ENCODE results near the gene GAPDHS. TPM values are rescaled to one million over a fixed set of nuclear protein-coding genes. Genes with fewer than 3 reads are reported as not detected.

The GAPDHS gene
- polyA plus RNA-seq, 1 of the 3 experiments (the other 2 are of a cell fraction), result not detected

- Histone ChIP-seq H3K27ac (ENCODE audit: low read depth in 2 of 2, low read length in 1 of 2) (no peak overlapping the region), H3K27me3 (ENCODE audit: insufficient read depth) (peaks cover 13% of the 10 kb centered on the region; the same call in 1 of the 2 replicates), H3K4me3 (ENCODE audit: low read depth in 2 of 2, low read length in 1 of 2) (no peak overlapping the region), H3K9me2 (no peaks in the 10 kb centered on the region), H3K36me3 (replicated peaks in 1 of 2; ENCODE audit: control insufficient read depth in 1 of 2, insufficient read depth in 2 of 2, low read length in 1 of 2) (no peaks in the 10 kb centered on the region), H3K9ac (no peak overlapping the region), H3K4me1 (ENCODE audit: control insufficient read depth in 1 of 2, insufficient read depth in 2 of 2, low read depth in 1 of 2, low read length in 1 of 2) (no peaks in the 10 kb centered on the region), H4K20me1 (ENCODE audit: insufficient read depth) (no peaks in the 10 kb centered on the region), H3K79me2 (ENCODE audit: insufficient read depth) (no peaks in the 10 kb centered on the region), H2AFZ (ENCODE audit: low read depth) (no peak overlapping the region), H3K4me2 (no peak overlapping the region), H3F3A (replicated peaks; ENCODE audit: insufficient read depth) (no peaks in the 10 kb centered on the region), H3K9me3 (no peaks in the 10 kb centered on the region)
- 47% methylated on average over 2 of the region's 2 CpGs for whole genome bisulfite sequencing (ENCODE audit: low lambda C conversion rate)
- POLR2A ChIA-PET, result no interaction called here
- no peak for DNase-seq
- TF ChIP-seq MEF2A (IDR thresholded peaks at IDR 0.05; ENCODE audit: borderline replicate concordance, low read depth), result no peak
- TF ChIP-seq FOXM1 (IDR thresholded peaks at IDR 0.05; ENCODE audit: low read depth), result no peak
- no peak for TF ChIP-seq REST (IDR thresholded peaks at IDR 0.05; ENCODE audit: low read depth, low read length)
- TF ChIP-seq TEAD4 (IDR thresholded peaks at IDR 0.05; ENCODE audit: borderline replicate concordance, insufficient read depth), result no peak
- no peak for TF ChIP-seq NRF1 (IDR thresholded peaks at IDR 0.05; ENCODE audit: low read depth, low read length)
- TF ChIP-seq POLR2AphosphoS5 (IDR thresholded peaks at IDR 0.05; ENCODE audit: low read depth, low read length), result no peak
- TF ChIP-seq RFX5 (IDR thresholded peaks at IDR 0.05; ENCODE audit: low read length), result no peak
- TF ChIP-seq ZBTB33 (IDR thresholded peaks at IDR 0.05; ENCODE audit: borderline replicate concordance, low read depth), result no peak
- CTCF ChIA-PET, result interaction anchor here (2.3 kb wide), 1 partner anchor 164 kb away, joined by 5 read pairs; no protein-coding TSS in a partner anchor
Measured at GRCh38 chr19:35517342-35517741, 15.9 kb upstream of the GAPDHS start.

GRCh38 chr19:35518313-35518712 is 14.9 kb upstream of the GAPDHS start:
- Histone ChIP-seq H3K27ac (ENCODE audit: low read depth in 2 of 2, low read length in 1 of 2) (0 out of 4 replicates have a peak overlapping the region, but pooled peaks of 1 of the 2 experiments have one; percentile 26), H3K4me2 (peak overlapping the region; percentile 51), H3K4me1 (ENCODE audit: control insufficient read depth in 1 of 2, insufficient read depth in 2 of 2, low read depth in 1 of 2, low read length in 1 of 2) (no peaks in the 10 kb centered on the region), H3K9me2 (no peaks in the 10 kb centered on the region), H2AFZ (ENCODE audit: low read depth) (no peak overlapping the region), H3K79me2 (ENCODE audit: insufficient read depth) (no peaks in the 10 kb centered on the region), H4K20me1 (ENCODE audit: insufficient read depth) (no peaks in the 10 kb centered on the region), H3K9ac (no peak overlapping the region), H3K9me3 (no peaks in the 10 kb centered on the region), H3F3A (replicated peaks; ENCODE audit: insufficient read depth) (no peaks in the 10 kb centered on the region), H3K4me3 (ENCODE audit: low read depth in 2 of 2, low read length in 1 of 2) (no peak overlapping the region), H3K27me3 (ENCODE audit: insufficient read depth) (peaks cover 4% of the 10 kb centered on the region; the same call in 1 of the 2 replicates), H3K36me3 (replicated peaks in 1 of 2; ENCODE audit: control insufficient read depth in 1 of 2, insufficient read depth in 2 of 2, low read length in 1 of 2) (no peaks in the 10 kb centered on the region)
- no peak for DNase-seq
- TF ChIP-seq MAX (IDR thresholded peaks at IDR 0.05; ENCODE audit: low read depth) (0 out of 2 replicates have a peak, but pooled peaks have one; percentile 23), RCOR1 (IDR thresholded peaks at IDR 0.05; ENCODE audit: low read length) (no peak), FOSL2 (IDR thresholded peaks at IDR 0.05; ENCODE audit: borderline replicate concordance, low read depth) (peak; percentile 57; the same call in 1 of the 2 replicates), NFIC (IDR thresholded peaks at IDR 0.05; ENCODE audit: borderline replicate concordance) (peak; percentile 73), EP300 (IDR thresholded peaks at IDR 0.05; ENCODE audit: borderline replicate concordance in 1 of 2, low read depth in 1 of 2, low read length in 1 of 2) (no peak), ZBTB33 (IDR thresholded peaks at IDR 0.05; ENCODE audit: borderline replicate concordance, low read depth) (no peak), PBX3 (IDR thresholded peaks at IDR 0.05) (peak; percentile 9; the same call in 1 of the 2 replicates), TEAD4 (IDR thresholded peaks at IDR 0.05; ENCODE audit: borderline replicate concordance, insufficient read depth) (0 out of 2 replicates have a peak, but pooled peaks have one; percentile 31), GABPA (IDR thresholded peaks at IDR 0.05; ENCODE audit: low read depth) (no peak), RFX5 (IDR thresholded peaks at IDR 0.05; ENCODE audit: low read length) (no peak), GATA2 (CRISPR knock-in tag; IDR thresholded peaks at IDR 0.05) (no peak)
- ChIA-PET CTCF (interaction anchor here (0.7 to 1.3 kb wide), 3 partner anchors 8 to 23 kb away, joined by 3 to 5 read pairs (median 4); no protein-coding TSS in a partner anchor), POLR2A (no interaction called here)
- WGBS (ENCODE audit: low lambda C conversion rate), result 10% methylated on average over 6 of the region's 6 CpGs
